Cardiac muscle cell (in vitro differentiated cells and primary cell): ENCODE data around the gene DNAH2. TPM values are rescaled to one million over a fixed set of nuclear protein-coding genes. Genes with fewer than 3 reads are reported as not detected.
A peak's percentile ranks its signal among the peaks of the same experiment; 100 is the strongest.
"Not testable (repeated sequence)": the region's sequence is repeated elsewhere in the genome, so short reads cannot be mapped to it uniquely, and the experiment has no call there.

Experiments
- DNase-seq, 2 donors: peaks; one replicate each; pipeline versions ENCODE4 v3.0.0 to v3.0.0-alpha.2; 2010 to 2017; ENCODE audit warnings: low read depth in 1 of 2, low spot score in 1 of 2
- H3K27ac ChIP-seq: fragments of 200-600 bp; sonication (generic); 2 replicates; pipeline ENCODE4 v1.5.1; 2016
- H3K27me3 ChIP-seq: fragments of 200-600 bp; sonication (generic); 2 replicates; pipeline ENCODE4 v1.6.0; 2016; ENCODE audit warnings: control low read depth
- H3K36me3 ChIP-seq: fragments of 200-600 bp; sonication (generic); 2 replicates; pipeline ENCODE4 v1.5.1; 2016; ENCODE audit warnings: control low read depth
- H3K4me1 ChIP-seq: fragments of 200-600 bp; sonication (generic); 2 replicates; pipeline ENCODE4 v1.8.1; 2017; ENCODE audit warnings: low read depth, mild to moderate bottlenecking, mixed run types
- H3K4me3 ChIP-seq: fragments of 200-600 bp; sonication (generic); 2 replicates; pipeline ENCODE4 v1.5.1; 2016; ENCODE audit warnings: mild to moderate bottlenecking
- H3K9me3 ChIP-seq: fragments of 200-600 bp; sonication (generic); 2 replicates; pipeline ENCODE4 v1.5.1; 2017; ENCODE audit warnings: low read depth, mild to moderate bottlenecking, control low read depth
- polyA plus RNA-seq: library from polyadenylated mRNA; unstranded; fragments of >200 nt; fragmentation: Nextera tagmentation; extraction: Ambion mirVana; gene quantifications from 2 replicates; pipeline ENCODE4 v1.2.1, GENCODE V29; 2016
- total RNA-seq: library from RNA; depleted of rRNA; stranded (reverse); fragments of >200 nt; gene quantifications from 2 replicates; pipeline ENCODE4 v1.2.3, GENCODE V29; 2016
- TF ChIP-seq, protein P1 (sequence below): IDR thresholded peaks from 2 replicates; pipeline ENCODE4 v1.5.1; 2012; ENCODE audit warnings: low read depth, mild to moderate bottlenecking, low read length

Gene DNAH2
- total and polyA plus RNA-seq, 2 experiments from 2014 or later: 0.42 to 3.0 TPM

DNA sequence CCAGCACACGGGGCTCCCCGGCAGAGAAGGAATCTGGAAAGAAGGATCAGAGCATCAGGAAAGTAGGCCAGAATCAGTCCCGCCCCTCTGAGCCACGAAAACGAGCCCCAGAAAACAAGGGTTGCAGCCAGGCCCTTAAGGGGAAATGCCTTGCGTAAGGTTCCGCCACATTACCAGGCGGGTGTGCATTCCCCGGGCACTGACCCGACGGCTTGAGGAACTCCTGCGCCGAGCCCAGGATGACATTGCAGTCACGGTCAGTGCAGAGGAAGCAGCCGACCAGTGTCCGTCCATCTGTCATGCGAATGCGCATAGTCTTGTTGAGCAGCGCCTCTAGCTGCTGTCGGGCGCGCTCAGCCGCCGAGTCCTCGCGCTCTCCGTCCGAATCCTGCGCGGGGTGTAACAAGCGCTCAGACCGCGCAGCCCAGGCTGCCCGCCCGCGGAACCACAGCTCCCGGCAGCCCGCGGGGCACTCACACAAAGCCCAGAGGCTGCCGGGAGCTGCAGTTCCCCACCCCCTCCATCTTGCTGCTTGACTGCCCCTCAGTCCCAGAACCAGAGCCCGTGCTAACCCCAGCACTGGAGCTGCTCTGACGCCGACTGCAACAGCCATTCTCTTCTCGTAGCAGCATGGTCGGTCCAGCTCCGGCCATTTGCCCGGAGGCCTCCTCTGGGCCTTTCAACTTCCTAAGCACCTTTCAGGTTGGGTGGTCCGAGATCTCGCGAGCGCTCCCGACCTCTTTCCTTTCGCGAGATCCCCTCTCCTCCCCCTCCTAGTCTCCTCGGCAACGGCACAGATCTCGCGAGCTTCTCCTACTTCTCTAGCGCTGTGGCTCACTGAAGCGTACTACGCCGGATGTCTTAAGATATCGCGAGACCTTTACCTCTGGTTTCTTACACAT is 139.5 kb downstream of the DNAH2 start, which contains the start of gene NAA38:
TSS of gene NAA38 (minus strand) at position 749 of the 902 bp plus-strand sequence. CDS start at position 653, 96 bp downstream.
- peaks cover 27% of the 10 kb centered on the region for H3K4me1 ChIP-seq
- H3K4me3 ChIP-seq: peak within 1 kb of the TSS; percentile 58
- peak within 1 kb of the TSS; percentile 87 for H3K27ac ChIP-seq
- peak; percentile 99 for DNase-seq
- TF ChIP-seq, protein P1, sequence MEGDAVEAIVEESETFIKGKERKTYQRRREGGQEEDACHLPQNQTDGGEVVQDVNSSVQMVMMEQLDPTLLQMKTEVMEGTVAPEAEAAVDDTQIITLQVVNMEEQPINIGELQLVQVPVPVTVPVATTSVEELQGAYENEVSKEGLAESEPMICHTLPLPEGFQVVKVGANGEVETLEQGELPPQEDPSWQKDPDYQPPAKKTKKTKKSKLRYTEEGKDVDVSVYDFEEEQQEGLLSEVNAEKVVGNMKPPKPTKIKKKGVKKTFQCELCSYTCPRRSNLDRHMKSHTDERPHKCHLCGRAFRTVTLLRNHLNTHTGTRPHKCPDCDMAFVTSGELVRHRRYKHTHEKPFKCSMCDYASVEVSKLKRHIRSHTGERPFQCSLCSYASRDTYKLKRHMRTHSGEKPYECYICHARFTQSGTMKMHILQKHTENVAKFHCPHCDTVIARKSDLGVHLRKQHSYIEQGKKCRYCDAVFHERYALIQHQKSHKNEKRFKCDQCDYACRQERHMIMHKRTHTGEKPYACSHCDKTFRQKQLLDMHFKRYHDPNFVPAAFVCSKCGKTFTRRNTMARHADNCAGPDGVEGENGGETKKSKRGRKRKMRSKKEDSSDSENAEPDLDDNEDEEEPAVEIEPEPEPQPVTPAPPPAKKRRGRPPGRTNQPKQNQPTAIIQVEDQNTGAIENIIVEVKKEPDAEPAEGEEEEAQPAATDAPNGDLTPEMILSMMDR: peak; percentile 37
- H3K36me3 ChIP-seq: peaks cover 5% of the 10 kb centered on the region
- no peaks in the 10 kb centered on the region for H3K9me3 ChIP-seq
- no peaks in the 10 kb centered on the region for H3K27me3 ChIP-seq

DNA sequence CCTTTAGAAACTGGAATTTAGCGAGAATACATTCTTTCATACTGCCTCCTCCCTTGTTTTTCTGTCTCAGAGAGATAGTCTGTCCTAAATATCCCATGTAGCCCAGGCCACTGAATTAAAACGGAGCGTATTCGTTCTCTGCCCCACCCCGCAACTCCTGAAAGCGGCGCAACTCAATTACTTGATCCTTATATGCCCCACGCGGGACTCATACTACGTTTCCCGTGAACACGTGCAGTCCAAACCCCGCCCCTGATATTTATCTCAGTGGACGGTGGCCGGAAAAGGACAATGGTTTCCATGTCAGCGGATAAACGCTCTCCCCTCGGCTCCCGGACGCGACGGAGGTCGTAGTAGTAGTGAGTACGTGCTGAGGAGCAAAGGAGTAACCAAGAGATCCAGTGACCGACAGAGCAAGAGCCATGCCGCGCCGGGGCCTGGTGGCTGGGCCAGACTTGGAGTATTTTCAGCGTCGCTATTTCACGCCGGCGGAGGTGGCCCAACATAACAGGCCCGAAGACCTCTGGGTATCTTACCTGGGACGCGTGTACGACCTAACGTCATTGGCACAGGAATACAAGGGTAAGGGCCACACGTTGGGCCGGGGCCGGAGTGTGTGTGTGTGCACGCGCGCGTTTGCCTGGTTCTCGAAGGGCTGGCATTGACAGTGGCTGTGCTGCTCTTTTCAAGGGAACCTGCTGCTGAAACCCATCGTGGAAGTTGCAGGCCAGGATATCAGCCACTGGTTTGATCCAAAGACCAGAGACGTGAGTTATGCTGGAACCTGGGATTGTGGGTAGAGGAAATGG is 140.4 kb downstream of the DNAH2 start, which contains the start of gene CYB5D1:
TSS of gene CYB5D1 (plus strand) at position 291 of the 809 bp plus-strand sequence. CDS start at position 423, 132 bp downstream.
- Histone ChIP-seq H3K9me3 (no peaks in the 10 kb centered on the region), H3K27ac (peak within 1 kb of the TSS; percentile 87), H3K36me3 (no peaks in the 10 kb centered on the region), H3K27me3 (no peaks in the 10 kb centered on the region), H3K4me1 (peaks cover 27% of the 10 kb centered on the region), H3K4me3 (peak within 1 kb of the TSS; percentile 58)
- peak; percentile 92 to 95 for DNase-seq
- TF ChIP-seq, protein P1: no peak

DNA sequence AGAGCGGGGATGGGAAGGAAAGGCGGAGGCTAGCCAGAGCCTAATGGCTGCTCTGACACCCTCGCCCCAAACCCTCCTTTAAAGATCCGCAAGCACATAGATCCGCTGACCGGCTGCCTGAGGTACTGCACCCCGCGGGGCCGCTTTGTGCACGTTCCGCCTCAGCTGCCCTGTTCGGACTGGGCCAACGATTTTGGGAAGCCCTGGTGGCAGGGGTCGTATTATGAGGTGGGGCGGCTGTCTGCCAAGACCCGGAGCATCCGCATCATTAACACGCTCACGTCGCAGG is 140.9 kb downstream of the DNAH2 start:
- peaks cover 27% of the 10 kb centered on the region for H3K4me1 ChIP-seq
- TF ChIP-seq, protein P1: peak; percentile 43
- H3K27me3 ChIP-seq: no peaks in the 10 kb centered on the region
- peak overlapping the region; percentile 58 for H3K4me3 ChIP-seq
- H3K9me3 ChIP-seq: no peaks in the 10 kb centered on the region
- H3K27ac ChIP-seq: peak overlapping the region; percentile 87
- peak; percentile 62 to 64 for DNase-seq
- H3K36me3 ChIP-seq: no peaks in the 10 kb centered on the region

DNA sequence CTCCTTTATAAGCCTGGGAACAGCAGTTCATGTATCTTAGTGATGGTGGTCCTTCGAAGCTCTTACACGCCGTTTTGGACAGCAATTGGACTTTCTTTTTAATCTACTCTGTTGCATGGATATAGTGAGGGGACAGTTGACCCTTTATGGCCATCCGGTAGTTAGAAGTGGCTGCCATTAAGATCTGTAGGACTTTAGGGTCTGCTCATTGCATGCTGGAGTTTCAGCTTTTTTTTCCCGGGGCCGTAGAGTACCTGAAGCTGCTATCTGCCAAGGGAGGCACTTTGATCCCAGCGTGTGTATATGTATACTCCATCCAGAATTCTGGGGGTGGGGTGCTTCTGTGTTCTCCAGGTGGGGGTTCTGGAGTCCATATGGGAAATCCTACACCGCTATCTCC is 141.5 kb downstream of the DNAH2 start:
- Histone ChIP-seq H3K4me1 (peaks cover 24% of the 10 kb centered on the region), H3K27ac (no peak overlapping the region), H3K9me3 (no peaks in the 10 kb centered on the region), H3K36me3 (no peaks in the 10 kb centered on the region), H3K4me3 (no peak overlapping the region), H3K27me3 (no peaks in the 10 kb centered on the region)
- DNase-seq: no peak
- TF ChIP-seq, protein P1: no peak

DNA sequence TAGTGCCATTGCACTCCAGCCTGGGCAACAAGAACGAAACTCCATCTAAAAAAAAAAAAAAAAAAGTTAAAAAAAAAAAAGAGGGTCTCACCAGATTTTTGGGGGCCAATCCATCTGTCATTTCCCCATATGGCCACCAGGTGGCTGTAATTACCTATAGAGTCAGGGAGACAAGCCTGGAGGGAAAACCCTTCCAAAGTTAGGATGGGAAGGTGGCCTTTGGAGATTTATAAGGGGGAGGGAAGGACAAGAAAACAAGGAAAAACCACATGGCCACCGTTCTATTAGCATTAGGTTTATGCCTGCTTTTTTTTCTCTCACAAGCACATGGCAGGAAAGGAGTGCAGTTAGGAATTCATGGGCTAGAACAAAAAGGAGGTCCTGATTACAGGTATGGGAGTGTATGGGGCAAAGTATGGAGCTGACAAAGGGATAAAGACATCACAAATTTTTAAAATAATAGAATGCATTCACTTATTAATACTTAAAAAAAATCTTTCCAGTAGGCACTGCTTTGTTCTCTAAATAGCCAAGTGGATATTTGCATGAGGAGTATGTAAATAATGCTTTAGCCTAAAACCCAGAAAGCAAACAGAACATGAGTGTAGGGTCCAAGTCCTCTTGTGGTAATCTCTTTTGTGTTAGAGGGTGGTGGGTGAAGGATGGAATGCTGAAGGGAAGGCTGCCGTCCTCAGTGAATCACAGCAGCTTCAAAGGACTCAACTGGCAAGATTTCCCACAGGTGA is 145.3 kb downstream of the DNAH2 start:
- peak overlapping the region; percentile 22 for H3K27ac ChIP-seq
- no peak overlapping the region for H3K4me3 ChIP-seq
- H3K36me3 ChIP-seq: peaks cover 4% of the 10 kb centered on the region
- H3K9me3 ChIP-seq: no peaks in the 10 kb centered on the region
- no peaks in the 10 kb centered on the region for H3K4me1 ChIP-seq
- peak; percentile 64 to 65 for DNase-seq
- no peaks in the 10 kb centered on the region for H3K27me3 ChIP-seq
- TF ChIP-seq, protein P1: peak; percentile 64

DNA sequence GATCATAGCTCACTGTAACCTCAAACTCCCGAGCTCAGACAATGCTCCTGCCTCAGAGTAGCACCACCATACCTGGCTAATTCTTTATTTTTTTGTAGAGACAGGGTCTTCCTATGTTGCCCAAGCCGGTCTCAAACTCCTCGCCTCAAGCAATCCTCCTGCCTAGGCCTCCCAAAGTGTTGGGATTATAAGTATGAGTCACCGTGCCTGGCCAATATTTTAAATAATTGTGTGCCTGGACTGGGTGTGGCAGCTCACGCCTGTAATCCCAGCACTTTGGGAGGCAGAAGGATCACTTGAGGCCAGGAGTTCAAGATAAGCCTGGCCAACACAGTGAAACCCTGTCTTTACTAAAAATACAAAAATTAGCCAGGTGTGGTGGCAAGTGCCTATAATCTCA is 146.8 kb downstream of the DNAH2 start:
- not testable (repeated sequence) for H3K27ac ChIP-seq, H3K4me3 ChIP-seq, H3K27me3 ChIP-seq, DNase-seq, H3K36me3 ChIP-seq, H3K9me3 ChIP-seq, H3K4me1 ChIP-seq
